HG02763 (cell line): ENCODE data around the gene OR56A4.

Experiments
- ATAC-seq: cut with Tn5 transposase; IDR thresholded peaks from one replicate; pipeline ENCODE4 v1.9.1; 2021; ENCODE audit warnings: mild to moderate bottlenecking, moderate library complexity; ENCODE audit not compliant: unreplicated experiment

Gene OR56A4

GRCh38 chr11:6006846-6007245 lies at the start of gene OR56A4:
OR56A4 (minus strand) TSS chr11:6006946; CDS start chr11:6002992, 3,954 bp downstream.
- no peak for ATAC-seq

- ATAC-seq, result no peak
Observed at GRCh38 chr11:6055569-6055968, 48.8 kb upstream of the OR56A4 start.

GRCh38 chr11:6052374-6052773 lies 45.6 kb upstream of the OR56A4 start:
- no peak for ATAC-seq

GRCh38 chr11:6040874-6041273 lies 34.1 kb upstream of the OR56A4 start:
- ATAC-seq, result no peak

GRCh38 chr11:6030708-6031405 lies 24.1 kb upstream of the OR56A4 start, which contains the start of gene OR56A1:
OR56A1 (minus strand) TSS chr11:6030758; CDS start chr11:6027692, 3,066 bp downstream.
- ATAC-seq, result no peak

GRCh38 chr11:6027501-6027900 lies 20.8 kb upstream of the OR56A4 start:
- no peak for ATAC-seq

GRCh38 chr11:6025056-6025455 lies 18.3 kb upstream of the OR56A4 start:
- no peak for ATAC-seq

GRCh38 chr11:6022956-6023355 lies 16.2 kb upstream of the OR56A4 start:
- ATAC-seq, result no peak

- no peak for ATAC-seq
Observed at GRCh38 chr11:6013042-6013441, 6.3 kb upstream of the OR56A4 start.

GRCh38 chr11:6012035-6012668 lies 5.4 kb upstream of the OR56A4 start:
- ATAC-seq, result no peak

GRCh38 chr11:6006395-6006794 lies 351 bp downstream of the OR56A4 start:
- ATAC-seq, result no peak

- ATAC-seq, result no peak
Observed at GRCh38 chr11:6002202-6002699, 4.5 kb downstream of the OR56A4 start.

- no peak for ATAC-seq
Observed at GRCh38 chr11:5994791-5995190, 12.0 kb downstream of the OR56A4 start.

GRCh38 chr11:5992604-5993251 lies 14.0 kb downstream of the OR56A4 start:
- ATAC-seq, result no peak

GRCh38 chr11:5992150-5992549 lies 14.6 kb downstream of the OR56A4 start:
- no peak for ATAC-seq

- no peak for ATAC-seq
Observed at GRCh38 chr11:5989203-5989602, 17.5 kb downstream of the OR56A4 start.

- ATAC-seq, result no peak
Observed at GRCh38 chr11:5986885-5987284, 19.9 kb downstream of the OR56A4 start, which contains the start of gene OR52L1. OR52L1 (minus strand) TSS chr11:5986985; CDS start chr11:5986930, 55 bp downstream.

- ATAC-seq, result no peak
Observed at GRCh38 chr11:5983443-5983842, 23.3 kb downstream of the OR56A4 start.

GRCh38 chr11:5973530-5973929 lies 33.2 kb downstream of the OR56A4 start:
- ATAC-seq, result no peak

GRCh38 chr11:5968394-5968793 lies 38.4 kb downstream of the OR56A4 start, which contains the start of gene OR56A5:
OR56A5 (minus strand) TSS chr11:5968494; CDS start chr11:5968494, 0 bp downstream.
- ATAC-seq, result no peak

GRCh38 chr11:5967708-5968107 lies 39.0 kb downstream of the OR56A4 start:
- no peak for ATAC-seq

- ATAC-seq, result no peak
Observed at GRCh38 chr11:5966958-5967357, 39.8 kb downstream of the OR56A4 start.
